C4-2B (cell line): ENCODE measurements around the gene KIF7.

Source experiments
- H3K27ac ChIP-seq: fragments of 450-650 bp; 2 replicates; pipeline ENCODE4 v1.5.1; 2017
- CTCF ChIP-seq: fragments of 450-650 bp; conservative IDR thresholded peaks from 2 replicates; pipeline ENCODE4 v1.5.1; 2017; ENCODE audit warnings: mild to moderate bottlenecking
- ZFX ChIP-seq: fragments of 450-650 bp; IDR thresholded peaks from 2 replicates; pipeline ENCODE4 v1.6.1; 2017

KIF7 gene

GRCh38 chr15:89646416-89647141 lies 8.7 kb downstream of the KIF7 start:
- TF ChIP-seq ZFX: no peak
- TF ChIP-seq CTCF: no peak
- no peak overlapping the region for H3K27ac ChIP-seq

DNA sequence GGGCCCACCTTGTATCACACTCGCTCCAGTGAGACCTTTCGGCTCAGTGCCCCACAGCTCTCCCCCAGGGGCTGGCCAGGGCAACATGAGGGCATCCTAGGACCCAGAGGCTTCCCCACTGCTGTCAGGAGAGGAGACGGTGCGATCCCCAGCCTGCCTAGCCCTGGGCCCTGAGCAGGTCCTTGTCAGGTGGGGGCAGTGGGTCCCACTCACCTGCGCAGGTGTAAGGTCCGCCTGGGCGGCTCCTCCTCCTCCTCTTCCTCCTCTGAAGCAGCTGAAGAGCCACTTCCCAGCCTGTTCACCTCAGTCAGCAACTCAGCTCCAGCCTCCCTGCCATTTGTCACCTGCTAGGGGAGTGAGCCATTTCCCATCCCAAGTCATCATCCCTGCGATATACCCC lies 9.6 kb downstream of the KIF7 start:
- no peak for TF ChIP-seq ZFX
- no peak for TF ChIP-seq CTCF
- no peak overlapping the region for H3K27ac ChIP-seq

- no peak overlapping the region for H3K27ac ChIP-seq
- TF ChIP-seq CTCF (no peak), ZFX (no peak)
These were observed 13.2 kb downstream of the KIF7 start for GRCh38 chr15:89642106-89642505.

GRCh38 chr15:89641053-89641452 lies 14.2 kb downstream of the KIF7 start:
- TF ChIP-seq CTCF: no peak
- no peak overlapping the region for H3K27ac ChIP-seq

GRCh38 chr15:89640245-89640644 lies 15.0 kb downstream of the KIF7 start:
- no peak overlapping the region for H3K27ac ChIP-seq
- TF ChIP-seq ZFX (no peak), CTCF (no peak)

DNA sequence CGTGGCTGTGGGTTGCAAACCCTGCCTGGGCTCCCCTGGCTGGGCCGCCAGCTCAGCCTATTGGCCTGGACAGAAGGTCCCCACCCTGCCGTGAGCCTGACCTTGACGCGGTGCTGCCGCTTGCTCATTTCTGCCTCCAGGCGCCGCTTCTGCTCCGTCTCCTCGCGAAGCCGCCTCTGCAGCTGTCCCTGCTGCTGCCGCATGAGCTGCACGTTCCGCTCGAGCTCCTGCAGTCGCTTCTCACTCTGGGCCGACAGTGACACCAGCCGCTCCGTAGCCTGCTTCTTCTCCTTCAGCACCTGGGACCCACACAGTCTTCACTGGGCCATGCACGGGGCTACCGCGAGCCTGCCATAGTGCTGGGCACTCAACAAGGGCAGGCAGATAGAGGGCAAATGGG lies 21.7 kb downstream of the KIF7 start:
- TF ChIP-seq CTCF: no peak
- no peak for TF ChIP-seq ZFX
- no peak overlapping the region for H3K27ac ChIP-seq

DNA sequence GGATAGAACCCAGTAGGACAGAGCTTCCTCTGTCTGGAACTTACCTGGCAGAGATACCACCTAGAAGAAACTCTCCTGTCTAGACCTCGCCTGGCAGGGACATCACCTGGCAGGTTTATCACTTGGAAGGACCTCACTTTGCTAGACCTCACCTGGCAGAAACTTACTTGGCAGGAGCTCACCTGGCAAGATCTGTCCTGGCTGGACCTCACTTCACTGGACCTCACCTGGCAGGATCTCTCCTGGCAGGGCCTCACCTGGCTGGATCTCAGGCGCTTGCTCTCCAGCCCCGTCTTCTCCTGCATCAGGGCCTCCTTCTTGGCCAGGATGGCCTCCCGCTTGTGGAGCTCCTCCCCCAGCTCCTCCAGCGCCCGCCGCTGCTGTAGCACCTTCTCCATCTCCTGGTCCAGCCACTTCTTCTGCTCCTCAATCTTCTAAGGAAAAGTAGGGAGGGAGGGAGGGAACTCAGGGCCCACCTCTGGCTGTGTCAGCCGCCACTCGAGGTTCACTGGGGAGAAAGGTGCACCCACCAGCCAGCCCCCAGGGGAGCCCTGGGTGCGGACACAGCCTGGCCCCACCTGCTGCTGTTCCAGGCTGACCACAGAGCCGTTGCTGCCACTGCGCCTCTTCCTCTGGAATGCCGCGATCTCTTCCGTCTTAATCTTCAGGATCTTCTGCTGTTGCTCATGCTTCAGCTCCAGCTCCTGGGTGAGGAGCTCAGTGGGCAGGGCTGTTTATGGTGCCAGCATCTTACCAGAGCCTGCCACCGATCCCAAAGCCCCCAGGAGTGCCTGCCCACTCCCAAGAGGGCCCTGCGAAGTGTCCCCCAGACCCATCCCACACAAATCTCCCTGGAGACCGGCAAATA lies 22.5 kb downstream of the KIF7 start:
- H3K27ac ChIP-seq: no peak overlapping the region
- TF ChIP-seq CTCF: no peak
- TF ChIP-seq ZFX: no peak
